ENCODE results near the gene LRTM1. TPM values are rescaled to one million over a fixed set of nuclear protein-coding genes. Genes with fewer than 3 reads are reported as not detected.

LRTM1 gene
- total and polyA plus RNA-seq, 2 donors (not counting 3 experiments of a cell fraction or from before 2014, with no cell fraction given): not detected

DNA sequence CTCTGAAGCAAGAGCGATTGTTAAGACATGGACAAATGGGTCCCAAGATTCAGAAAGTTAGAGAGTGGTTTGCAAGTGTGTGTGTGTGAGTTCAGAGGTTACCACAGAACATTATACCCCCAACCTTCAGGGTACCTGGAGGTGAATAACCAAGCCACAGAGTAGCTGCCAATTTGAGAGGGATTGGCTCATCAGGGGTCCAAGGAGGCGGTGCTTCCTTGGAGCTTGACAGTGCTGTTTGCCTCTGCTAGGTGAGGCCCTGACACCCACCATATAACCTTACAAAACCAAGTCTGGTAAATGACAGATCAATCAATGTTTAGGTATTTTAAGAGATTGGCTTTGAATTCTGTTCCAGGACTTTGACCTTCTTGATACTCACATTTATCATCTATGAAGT lies 35.7 kb downstream of the LRTM1 start:
- H3K27ac ChIP-seq (ENCODE audit: insufficient read depth, low read depth, low read length): no peak overlapping the region
- intact Hi-C loops (cut with micrococcal nuclease) (no loop called here), dilution Hi-C loops (cut with MboI; ENCODE audit: extremely low pct_ligation_motif_present, low sequenced_read_pairs) (no loop called here)
- ChIA-PET POLR2A (no interaction called here), CTCF (no interaction called here)
- no peaks in the 10 kb centered on the region for H3K27me3 ChIP-seq (ENCODE audit: control insufficient read depth in 2 of 2, insufficient read depth in 2 of 2, low read length in 2 of 2)
- no peaks in the 10 kb centered on the region for H3K4me1 ChIP-seq (ENCODE audit: control insufficient read depth, extremely low read depth, insufficient read depth, low read length)
- BruUV-seq (replicated peaks): no TSS peak
- no peak overlapping the region for H2AFZ ChIP-seq (ENCODE audit: low read depth, low read length)
- no peaks in the 10 kb centered on the region for H4K20me1 ChIP-seq (replicated peaks; ENCODE audit: control insufficient read depth, extremely low read depth, insufficient read depth, low read length)
- FAIRE-seq (no peak), DNase-seq (ENCODE audit: low read depth, low spot score) (no peak)
- no peaks in the 10 kb centered on the region for H3K79me2 ChIP-seq (ENCODE audit: control insufficient read depth, insufficient read depth, low read length)
- no peak overlapping the region for H3K4me2 ChIP-seq (ENCODE audit: insufficient read depth, low read length)
- no peak overlapping the region for H3K4me3 ChIP-seq (replicated peaks in 1 of 3; ENCODE audit: insufficient read depth in 1 of 3, low read depth in 1 of 3, low read length in 3 of 3)
- H3K9ac ChIP-seq (replicated peaks; ENCODE audit: extremely low read depth, insufficient read depth, low read length): no peak overlapping the region
- TF ChIP-seq POLR2AphosphoS5 (IDR thresholded peaks at IDR 0.05; ENCODE audit: insufficient read depth, low read depth, low read length) (no peak), MYC (IDR thresholded peaks at IDR 0.05; ENCODE audit: low read depth, low read length) (no peak), FOS (IDR thresholded peaks at IDR 0.05; ENCODE audit: borderline replicate concordance, insufficient read depth, low read length) (no peak), EZH2 (IDR thresholded peaks at IDR 0.05; ENCODE audit: borderline replicate concordance, low read depth, low read length, severe bottlenecking) (no peak), GATA2 (IDR thresholded peaks at IDR 0.05; ENCODE audit: insufficient read depth, insufficient read length, low read depth, low read length) (no peak), JUN (IDR thresholded peaks at IDR 0.05; ENCODE audit: borderline replicate concordance, insufficient read depth, insufficient read length, low read depth) (no peak), POLR2A (IDR thresholded peaks at IDR 0.05; ENCODE audit: low read depth, low read length) (no peak)
- TF ChIP-seq, protein P1, sequence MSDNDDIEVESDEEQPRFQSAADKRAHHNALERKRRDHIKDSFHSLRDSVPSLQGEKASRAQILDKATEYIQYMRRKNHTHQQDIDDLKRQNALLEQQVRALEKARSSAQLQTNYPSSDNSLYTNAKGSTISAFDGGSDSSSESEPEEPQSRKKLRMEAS (IDR thresholded peaks at IDR 0.05; ENCODE audit: insufficient read depth, insufficient read length): no peak
- TF ChIP-seq, protein P2, sequence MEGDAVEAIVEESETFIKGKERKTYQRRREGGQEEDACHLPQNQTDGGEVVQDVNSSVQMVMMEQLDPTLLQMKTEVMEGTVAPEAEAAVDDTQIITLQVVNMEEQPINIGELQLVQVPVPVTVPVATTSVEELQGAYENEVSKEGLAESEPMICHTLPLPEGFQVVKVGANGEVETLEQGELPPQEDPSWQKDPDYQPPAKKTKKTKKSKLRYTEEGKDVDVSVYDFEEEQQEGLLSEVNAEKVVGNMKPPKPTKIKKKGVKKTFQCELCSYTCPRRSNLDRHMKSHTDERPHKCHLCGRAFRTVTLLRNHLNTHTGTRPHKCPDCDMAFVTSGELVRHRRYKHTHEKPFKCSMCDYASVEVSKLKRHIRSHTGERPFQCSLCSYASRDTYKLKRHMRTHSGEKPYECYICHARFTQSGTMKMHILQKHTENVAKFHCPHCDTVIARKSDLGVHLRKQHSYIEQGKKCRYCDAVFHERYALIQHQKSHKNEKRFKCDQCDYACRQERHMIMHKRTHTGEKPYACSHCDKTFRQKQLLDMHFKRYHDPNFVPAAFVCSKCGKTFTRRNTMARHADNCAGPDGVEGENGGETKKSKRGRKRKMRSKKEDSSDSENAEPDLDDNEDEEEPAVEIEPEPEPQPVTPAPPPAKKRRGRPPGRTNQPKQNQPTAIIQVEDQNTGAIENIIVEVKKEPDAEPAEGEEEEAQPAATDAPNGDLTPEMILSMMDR (IDR thresholded peaks at IDR 0.05; ENCODE audit: extremely low read depth in 1 of 2, insufficient read depth in 1 of 2, low read depth in 1 of 2, low read length in 2 of 2): no peak
- no peaks in the 10 kb centered on the region for H3K9me1 ChIP-seq (replicated peaks; ENCODE audit: control insufficient read depth, extremely low read depth, insufficient read depth, low read length)
- peaks cover 6% of the 10 kb centered on the region for H3K9me3 ChIP-seq (replicated peaks; ENCODE audit: control insufficient read depth, insufficient read depth, low read length)
- H3K36me3 ChIP-seq (ENCODE audit: control insufficient read depth in 2 of 2, extremely low read depth in 1 of 2, insufficient read depth in 2 of 2, low read length in 2 of 2): no peaks in the 10 kb centered on the region
